Aorta (tissue), 5 donors: Measurements from ENCODE around the gene FYN. TPM values are rescaled to one million over a fixed set of nuclear protein-coding genes. Genes with fewer than 3 reads are reported as not detected.
A peak's percentile ranks its signal among the peaks of the same experiment; 100 is the strongest.

Source experiments
- ATAC-seq: fragments of 200-7000 bp; cut with Tn5 transposase; one replicate; pipeline ENCODE4 v1.9.1; 2022; ENCODE audit warnings: moderate library complexity; ENCODE audit not compliant: low FRiP score
- DNase-seq, 2 donors: peaks; one replicate each; pipeline ENCODE4 v3.0.0-alpha.2; 2020
- H3K27ac ChIP-seq, 2 donors: one replicate each; pipeline ENCODE4 v1.5.1; 2013; ENCODE audit warnings: low read length in 2 of 2, mild to moderate bottlenecking in 2 of 2, moderate library complexity in 2 of 2, control low read depth in 1 of 2, inconsistent platforms in 1 of 2, low read depth in 1 of 2
- H3K27me3 ChIP-seq, 2 donors: one replicate each; pipeline ENCODE4 v1.6.1; 2013; ENCODE audit warnings: control low read depth in 1 of 2, low read length in 1 of 2, mild to moderate bottlenecking in 1 of 2, moderate library complexity in 1 of 2; ENCODE audit not compliant: insufficient read depth in 2 of 2, control insufficient read depth in 1 of 2
- H3K36me3 ChIP-seq, 2 donors: one replicate each; pipeline ENCODE4 v1.6.1; 2013; ENCODE audit warnings: control low read depth in 1 of 2, low read length in 1 of 2, mild to moderate bottlenecking in 1 of 2; ENCODE audit not compliant: insufficient read depth in 2 of 2, control insufficient read depth in 1 of 2
- H3K4me1 ChIP-seq, 2 donors: one replicate each; pipeline ENCODE4 v1.6.1; 2013; ENCODE audit warnings: low read length in 2 of 2, control low read depth in 1 of 2, mild to moderate bottlenecking in 1 of 2, moderate library complexity in 1 of 2; ENCODE audit not compliant: insufficient read depth in 2 of 2, control insufficient read depth in 1 of 2
- H3K4me3 ChIP-seq, 2 donors: one replicate each; pipeline ENCODE4 v1.5.1; 2013; ENCODE audit warnings: low read length in 2 of 2, control low read depth in 1 of 2, mild to moderate bottlenecking in 1 of 2
- H3K9me3 ChIP-seq: one replicate; pipeline ENCODE4 v1.6.1; 2013; ENCODE audit warnings: mild to moderate bottlenecking, low read length; ENCODE audit not compliant: control insufficient read depth
- WGBS, 2 donors: extraction: QIAGEN DNeasy Blood & Tissue Kit; methylation state at CpG; one replicate each; pipeline ENCODE4 v1.1.7; 2013; 5-methylcytosine and 5-hydroxymethylcytosine counted together
- intact Hi-C, 2 donors: fragments of 100-400 bp; cut with DNase I; formaldehyde crosslinking; loops; one replicate each; pipeline versions ENCODE4 v1.14.2 to v1.15.0; 2022
- polyA plus RNA-seq, 2 donors: library from polyadenylated mRNA; stranded (reverse); fragments of 200-250 nt; gene quantifications; one replicate each; pipeline ENCODE4 v1.2.3, GENCODE V29; 2013
- total RNA-seq, 2 donors: library from RNA; stranded (reverse); fragmentation: NEBNext Ultra II Directional; extraction: Animal tissue kit (Norgen Biotek cat#: 25700); gene quantifications; one replicate each; pipeline ENCODE4 v1.2.1, GENCODE V29; 2021
- donor health status: healthy with polysubstance abuse.
- donor health status: Bipolar disorder and iron deficiency.
- donor health status: DM: no; HTN: no; CAD: no.
- donor health status: DM: no; HTN: no; CAD: no.
- donor health status: DM: yes; HTN: yes; CAD: no.

FYN gene
- total and polyA plus RNA-seq, 4 donors: 31.7 to 162 (median 66.3) TPM

DNA sequence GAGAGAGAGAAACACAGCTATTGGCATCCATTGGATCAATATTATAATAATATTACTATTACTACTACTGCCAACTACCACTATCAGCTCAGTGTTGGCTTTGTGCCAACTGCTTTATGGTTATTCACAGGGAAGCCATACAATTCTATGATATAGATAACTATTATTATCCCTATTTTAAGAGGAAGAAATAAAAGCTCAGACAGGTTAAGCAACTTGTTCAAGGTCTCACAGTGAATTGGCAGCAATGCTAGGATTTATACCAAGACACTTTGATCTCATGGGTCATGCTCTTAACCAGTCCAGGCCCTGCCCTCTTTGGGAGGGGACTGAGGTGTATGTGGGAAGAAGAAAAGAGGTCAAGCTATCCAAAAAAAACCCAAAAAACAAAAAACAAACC is 185.6 kb downstream of the FYN start:
- Histone ChIP-seq H3K4me1 (peaks cover 0 to 7% of the 10 kb centered on the region in 2 donors), H3K36me3 (no peaks in the 10 kb centered on the region), H3K27ac (no peak overlapping the region), H3K4me3 (no peak overlapping the region), H3K9me3 (no peaks in the 10 kb centered on the region), H3K27me3 (no peaks in the 10 kb centered on the region)
- DNase-seq: no peak
- intact Hi-C loops: no loop called here
- no peak for ATAC-seq

DNA sequence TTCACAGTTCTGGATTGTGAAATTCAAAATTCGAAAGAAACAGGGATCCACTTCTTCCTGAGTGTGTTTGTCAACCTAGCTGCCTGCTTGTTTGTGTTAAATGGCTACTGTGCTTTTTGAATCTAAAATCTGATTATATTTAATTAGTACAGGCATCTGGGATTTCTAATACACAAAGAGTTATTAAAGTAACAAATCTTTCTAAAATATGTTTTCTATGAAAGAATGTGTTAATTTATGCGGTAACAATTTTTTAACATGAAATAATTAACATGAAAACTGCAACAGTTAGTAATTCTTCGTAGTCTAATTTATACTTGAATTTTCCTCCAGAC is 186.4 kb downstream of the FYN start:
- H3K27me3 ChIP-seq: no peaks in the 10 kb centered on the region
- H3K36me3 ChIP-seq: no peaks in the 10 kb centered on the region
- intact Hi-C loops: no loop called here
- H3K4me3 ChIP-seq: no peak overlapping the region
- H3K27ac ChIP-seq: no peak overlapping the region
- DNase-seq (no peak), ATAC-seq (no peak)
- WGBS, 2 donors: 96 to 98% methylated on average over 3 of the region's 3 CpGs
- H3K9me3 ChIP-seq: no peaks in the 10 kb centered on the region
- H3K4me1 ChIP-seq: peaks cover 0 to 8% of the 10 kb centered on the region in 2 donors

DNA sequence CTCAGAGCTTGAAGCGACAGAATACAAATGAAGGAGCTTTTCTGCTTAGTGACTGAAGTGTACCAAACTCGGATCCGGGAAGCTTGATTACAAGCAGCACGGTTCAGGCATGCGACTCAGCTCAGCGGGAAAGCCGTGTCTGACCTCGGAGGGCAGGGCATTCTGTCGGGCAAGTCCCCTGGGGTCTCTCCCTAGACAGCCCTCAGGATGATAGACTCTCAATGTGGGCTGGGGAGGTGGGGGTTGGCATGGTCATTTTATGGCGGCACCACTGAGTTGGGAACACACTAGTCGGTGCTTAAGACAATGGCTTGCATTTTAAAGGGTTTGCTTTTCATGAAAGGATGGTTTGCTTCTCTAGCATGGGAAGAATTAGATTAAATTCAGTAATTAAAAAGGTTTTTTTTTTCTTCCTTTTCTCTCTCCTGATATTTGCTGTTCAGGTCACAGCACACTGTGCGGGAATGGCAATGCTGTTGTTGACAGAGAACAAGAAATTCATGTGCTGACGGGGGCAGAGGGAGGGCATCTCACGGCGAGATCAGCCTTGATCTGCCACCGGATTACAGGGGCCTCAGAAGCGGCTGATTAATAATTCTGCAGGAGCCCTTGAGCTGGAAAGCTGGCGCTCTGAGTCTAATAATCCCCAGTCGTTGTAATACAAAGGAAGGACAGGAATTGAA is 186.9 kb downstream of the FYN start:
- H3K27ac ChIP-seq: no peak overlapping the region
- DNase-seq (no peak), ATAC-seq (peak; percentile 16)
- H3K4me3 ChIP-seq: no peak overlapping the region
- H3K9me3 ChIP-seq: no peaks in the 10 kb centered on the region
- 85% methylated on average over 19 of the region's 19 CpGs for WGBS, 2 donors
- peaks cover 0 to 8% of the 10 kb centered on the region in 2 donors for H3K4me1 ChIP-seq
- H3K36me3 ChIP-seq: no peaks in the 10 kb centered on the region
- intact Hi-C loops: no loop called here
- H3K27me3 ChIP-seq: no peaks in the 10 kb centered on the region

DNA sequence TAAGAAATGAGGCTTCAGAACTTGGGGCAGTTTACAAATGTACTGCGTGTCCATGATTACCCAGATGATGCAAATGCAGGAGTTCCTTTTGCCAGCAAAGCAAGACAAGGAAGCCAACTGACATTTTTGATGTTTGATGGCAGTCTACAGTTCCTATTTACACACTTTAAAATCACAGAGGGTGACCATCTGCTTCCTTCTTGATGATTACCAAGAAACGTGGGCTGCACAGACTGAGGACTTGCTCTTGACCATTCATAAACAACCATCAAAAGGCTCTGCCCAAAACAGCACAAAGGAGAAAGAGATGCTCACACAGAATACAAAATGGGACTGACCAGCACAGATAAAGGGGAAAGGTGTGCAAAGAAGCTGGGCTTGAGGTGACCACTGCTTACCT is 187.7 kb downstream of the FYN start:
- Histone ChIP-seq H3K27me3 (no peaks in the 10 kb centered on the region), H3K4me1 (peaks cover 0 to 8% of the 10 kb centered on the region in 2 donors), H3K27ac (no peak overlapping the region), H3K36me3 (no peaks in the 10 kb centered on the region), H3K4me3 (no peak overlapping the region), H3K9me3 (no peaks in the 10 kb centered on the region)
- no peak for ATAC-seq
- intact Hi-C loops: no loop called here
- 78% methylated on average over 2 of the region's 2 CpGs for WGBS, 2 donors
- DNase-seq: no peak

DNA sequence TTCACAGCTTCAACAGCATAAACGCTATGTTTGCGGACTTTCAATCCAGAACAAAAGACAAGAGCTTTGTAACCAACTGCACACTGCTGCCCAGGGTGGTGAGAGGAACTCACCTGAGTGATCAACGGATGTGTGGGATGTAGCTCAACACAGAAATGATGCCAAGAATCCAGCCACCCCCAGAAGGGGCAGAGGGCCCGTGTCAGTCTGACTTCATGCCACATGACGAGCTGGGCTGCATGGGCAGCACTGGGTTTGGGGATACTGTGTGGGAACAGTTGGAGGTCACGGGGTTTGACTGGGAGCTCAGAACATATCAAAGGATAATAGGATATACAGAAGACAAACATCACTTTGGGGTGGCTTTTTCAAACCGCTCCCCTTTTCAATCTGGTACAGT is 188.2 kb downstream of the FYN start:
- intact Hi-C loops: no loop called here
- 84 to 90% methylated on average over 7 of the region's 7 CpGs for WGBS, 2 donors
- H3K9me3 ChIP-seq: no peaks in the 10 kb centered on the region

DNA sequence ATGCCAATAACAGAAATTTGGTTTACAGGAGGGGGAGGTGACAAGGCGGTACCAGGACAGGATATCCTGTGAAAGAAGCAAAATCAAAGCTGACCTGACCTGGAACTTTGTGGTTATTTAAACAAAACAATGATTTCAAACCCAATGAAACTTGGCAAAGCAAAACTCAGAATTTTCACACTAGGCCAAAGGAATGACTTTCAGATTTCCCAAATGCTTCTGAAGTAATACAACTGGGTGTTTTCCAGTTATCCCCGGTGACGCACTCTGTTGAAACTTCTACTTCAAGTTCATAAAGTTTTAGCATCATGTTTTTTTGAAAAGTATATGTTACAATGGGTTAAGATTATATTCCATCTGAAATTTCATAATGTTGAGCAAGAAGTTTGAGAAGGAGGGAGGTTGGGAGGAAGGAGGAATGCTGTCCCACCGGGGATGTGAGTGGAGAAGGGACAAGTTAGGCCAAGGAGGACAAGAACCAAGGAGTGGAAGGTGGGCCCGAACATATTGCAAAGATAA is 189.4 kb downstream of the FYN start:
- ATAC-seq (peak; percentile 73), DNase-seq (peak in 1 of 2 donors; percentile 59)
- Histone ChIP-seq H3K27ac (peak overlapping the region; percentile 12 to 61), H3K4me3 (no peak overlapping the region), H3K4me1 (peaks cover 3 to 11% of the 10 kb centered on the region in 2 donors), H3K36me3 (no peaks in the 10 kb centered on the region), H3K27me3 (no peaks in the 10 kb centered on the region), H3K9me3 (no peaks in the 10 kb centered on the region)
- 21% methylated on average over 5 of the region's 5 CpGs for WGBS, 2 donors
- intact Hi-C loops: loop anchor here in 1 of 2 donors (5.0 kb wide), 1 partner anchor 77 kb away; the partner anchor contains the start of gene TRAF3IP2

More for the DNA sequence above, 188.2 kb downstream of the FYN start:
- no peak for ATAC-seq
- DNase-seq: no peak
- H3K27ac ChIP-seq: no peak overlapping the region
- no peak overlapping the region for H3K4me3 ChIP-seq
- H3K4me1 ChIP-seq: peaks cover 0 to 8% of the 10 kb centered on the region in 2 donors
- H3K27me3 ChIP-seq: no peaks in the 10 kb centered on the region
- H3K36me3 ChIP-seq: no peaks in the 10 kb centered on the region

DNA sequence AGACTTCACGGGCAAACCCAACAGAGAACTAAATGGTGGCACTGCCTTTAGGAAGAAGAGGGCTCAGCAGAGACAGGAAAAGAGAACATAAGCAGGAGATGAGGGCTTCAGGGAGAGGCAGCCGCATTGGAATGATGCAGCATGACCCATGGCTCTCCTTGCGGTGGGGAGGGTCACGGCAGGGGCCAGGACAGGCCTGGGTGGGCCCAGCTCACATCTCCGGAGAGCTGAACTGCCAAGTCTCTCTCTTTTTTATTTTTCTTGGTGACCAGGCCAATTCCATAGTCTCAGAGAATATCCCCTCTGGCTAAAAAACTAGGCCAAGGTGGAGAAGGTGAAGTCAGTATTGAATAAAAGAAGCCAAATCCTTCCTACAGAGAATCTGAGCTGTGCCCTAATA is 190.1 kb downstream of the FYN start:
- H3K27ac ChIP-seq: peak overlapping the region; percentile 0 to 17
- H3K9me3 ChIP-seq: no peaks in the 10 kb centered on the region
- DNase-seq: peak in 1 of 2 donors; percentile 53
- no peaks in the 10 kb centered on the region for H3K27me3 ChIP-seq
- peaks cover 3 to 11% of the 10 kb centered on the region in 2 donors for H3K4me1 ChIP-seq
- intact Hi-C loops: loop anchor here in 1 of 2 donors (5.0 kb wide), 1 partner anchor 76 kb away; the partner anchor contains the start of gene TRAF3IP2
- 90 to 92% methylated on average over 5 of the region's 5 CpGs for WGBS, 2 donors
- no peak overlapping the region for H3K4me3 ChIP-seq
- H3K36me3 ChIP-seq: no peaks in the 10 kb centered on the region
- ATAC-seq: peak; percentile 42

DNA sequence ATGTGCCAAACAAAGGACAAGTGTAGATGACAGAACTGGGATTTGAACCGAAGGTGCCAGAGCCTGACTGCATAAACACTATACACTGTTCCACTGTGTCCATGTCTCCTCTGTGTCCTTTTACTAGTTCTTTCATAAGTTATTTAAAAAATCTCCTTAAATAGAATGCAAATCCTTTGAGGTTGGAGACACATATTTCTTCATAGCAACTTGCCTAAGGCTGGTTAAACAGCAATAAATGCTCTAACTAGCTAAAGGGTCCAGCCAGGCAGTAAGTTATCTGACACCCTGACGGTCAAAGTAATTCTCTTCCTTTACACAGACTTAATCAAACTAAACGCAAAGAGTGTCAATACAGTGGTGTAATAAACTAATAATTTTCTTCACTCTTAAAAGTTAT is 191.4 kb downstream of the FYN start:
- H3K27ac ChIP-seq: no peak overlapping the region
- H3K9me3 ChIP-seq: no peaks in the 10 kb centered on the region
- intact Hi-C loops: loop anchor here in 1 of 2 donors (5.0 kb wide), 1 partner anchor 75 kb away; the partner anchor contains the start of gene TRAF3IP2
- WGBS, 2 donors: 85 to 95% methylated on average over 3 of the region's 3 CpGs
- no peaks in the 10 kb centered on the region for H3K36me3 ChIP-seq
- H3K4me1 ChIP-seq: peaks cover 3 to 11% of the 10 kb centered on the region in 2 donors
- DNase-seq (no peak), ATAC-seq (no peak)
- H3K4me3 ChIP-seq: no peak overlapping the region
- H3K27me3 ChIP-seq: no peaks in the 10 kb centered on the region
